ENCODE data around the gene SPON1.
A peak's percentile ranks its signal among the peaks of the same experiment; 100 is the strongest.
"Not testable (repeated sequence)": the region's sequence is repeated elsewhere in the genome, so short reads cannot be mapped to it uniquely, and the experiment has no call there.

SPON1 gene

DNA sequence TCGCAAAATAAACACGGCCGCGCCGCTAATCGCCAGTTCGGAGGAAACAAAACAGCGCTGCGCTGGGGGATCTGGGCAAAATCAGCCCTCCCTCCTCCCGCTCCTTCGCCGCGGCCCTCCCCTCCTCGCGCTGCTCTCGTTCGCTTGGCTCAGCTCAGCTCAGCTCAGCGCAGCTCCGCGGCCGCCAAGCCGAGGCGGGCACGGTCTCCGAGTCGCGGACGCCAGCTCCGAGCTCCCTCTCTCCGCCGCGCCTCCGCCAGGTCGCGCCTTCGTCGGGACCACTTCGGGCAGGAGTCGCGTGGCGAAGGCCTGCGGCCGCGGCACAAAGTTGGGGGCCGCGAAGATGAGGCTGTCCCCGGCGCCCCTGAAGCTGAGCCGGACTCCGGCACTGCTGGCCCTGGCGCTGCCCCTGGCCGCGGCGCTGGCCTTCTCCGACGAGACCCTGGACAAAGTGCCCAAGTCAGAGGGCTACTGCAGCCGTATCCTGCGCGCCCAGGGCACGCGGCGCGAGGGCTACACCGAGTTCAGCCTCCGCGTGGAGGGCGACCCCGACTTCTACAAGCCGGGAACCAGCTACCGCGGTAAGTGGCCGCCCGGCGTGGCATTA lies at the start of gene SPON1:
Gene SPON1 (plus strand): TSS at position 162 of the 607 bp plus-strand sequence. CDS start 182 bp downstream, at position 344.
- peak; percentile 14 for DNase-seq

- DNase-seq = no peak
These were observed 45.3 kb upstream of the SPON1 start for GRCh38 chr11:13917264-13917663.

GRCh38 chr11:13917904-13918303 lies 44.6 kb upstream of the SPON1 start:
- DNase-seq = no peak

DNA sequence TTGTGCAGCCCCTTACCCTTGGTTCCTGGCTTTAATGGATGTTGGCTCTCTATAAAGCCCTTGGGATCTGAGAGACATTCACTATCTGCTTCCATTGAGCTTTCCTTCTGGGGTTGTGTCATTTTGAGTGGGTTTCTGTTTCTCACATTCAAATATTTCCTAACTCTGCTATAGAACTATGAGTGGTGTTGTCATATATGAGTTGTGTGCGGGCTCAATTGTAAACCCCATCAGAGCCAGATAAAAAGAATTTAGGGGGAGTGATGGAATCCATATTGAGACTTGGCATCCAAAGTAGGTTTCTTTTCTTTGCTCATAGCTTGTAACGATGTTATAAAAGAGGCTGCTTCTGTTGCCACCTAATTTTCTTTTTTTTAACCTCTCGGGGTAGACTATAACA lies 41.8 kb upstream of the SPON1 start:
- DNase-seq = no peak

GRCh38 chr11:13921545-13921944 lies 41.0 kb upstream of the SPON1 start:
- no peak for DNase-seq

DNA sequence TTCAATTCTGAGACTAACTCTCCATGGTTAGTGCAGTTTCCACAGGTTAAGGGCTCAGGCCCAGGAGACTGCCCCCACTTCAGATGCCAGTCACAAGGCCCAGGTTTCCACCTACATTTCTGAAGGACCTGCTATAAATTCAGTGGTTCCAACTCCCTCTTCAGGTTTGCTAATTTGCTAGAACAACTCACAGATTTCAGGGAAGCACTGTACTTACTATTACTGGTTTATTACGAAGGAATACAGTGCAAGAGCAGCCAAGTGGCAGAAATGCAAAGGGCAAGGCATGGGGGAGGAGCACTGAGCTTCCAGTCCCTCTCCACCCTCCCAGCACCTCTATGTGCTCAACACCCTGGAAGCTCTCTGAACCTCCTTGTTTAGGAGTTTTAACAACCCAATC lies 39.3 kb upstream of the SPON1 start:
- no peak for DNase-seq

GRCh38 chr11:13923716-13924650 lies 38.5 kb upstream of the SPON1 start:
- peak; percentile 13 for DNase-seq

- no peak for DNase-seq
These were observed 37.7 kb upstream of the SPON1 start for GRCh38 chr11:13924801-13925327.

- not testable (repeated sequence) for DNase-seq
These were observed 36.2 kb upstream of the SPON1 start for GRCh38 chr11:13926366-13926765.

DNA sequence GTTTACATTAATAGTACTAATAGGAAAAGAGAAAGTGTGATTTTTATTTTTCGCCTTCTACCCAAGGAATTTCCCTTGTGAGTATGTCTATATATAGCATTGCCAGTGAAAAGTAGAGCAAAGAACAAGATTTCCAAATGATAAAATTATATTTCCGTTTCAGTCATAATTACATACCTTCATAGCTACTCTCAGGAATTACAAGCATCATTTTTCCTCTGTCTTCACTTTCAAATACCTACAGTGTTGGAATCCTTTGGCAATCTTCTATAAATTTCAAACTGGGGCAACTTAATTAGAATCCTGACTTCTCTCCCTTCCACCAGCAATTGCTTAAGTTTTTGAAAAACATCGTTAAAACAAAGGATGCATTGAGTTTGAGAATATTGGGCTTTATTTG lies 35.5 kb upstream of the SPON1 start:
- no peak for DNase-seq

GRCh38 chr11:13927481-13927880 lies 35.0 kb upstream of the SPON1 start:
- no peak for DNase-seq

- DNase-seq = no peak
These were observed 33.8 kb upstream of the SPON1 start for GRCh38 chr11:13928566-13929251.

DNA sequence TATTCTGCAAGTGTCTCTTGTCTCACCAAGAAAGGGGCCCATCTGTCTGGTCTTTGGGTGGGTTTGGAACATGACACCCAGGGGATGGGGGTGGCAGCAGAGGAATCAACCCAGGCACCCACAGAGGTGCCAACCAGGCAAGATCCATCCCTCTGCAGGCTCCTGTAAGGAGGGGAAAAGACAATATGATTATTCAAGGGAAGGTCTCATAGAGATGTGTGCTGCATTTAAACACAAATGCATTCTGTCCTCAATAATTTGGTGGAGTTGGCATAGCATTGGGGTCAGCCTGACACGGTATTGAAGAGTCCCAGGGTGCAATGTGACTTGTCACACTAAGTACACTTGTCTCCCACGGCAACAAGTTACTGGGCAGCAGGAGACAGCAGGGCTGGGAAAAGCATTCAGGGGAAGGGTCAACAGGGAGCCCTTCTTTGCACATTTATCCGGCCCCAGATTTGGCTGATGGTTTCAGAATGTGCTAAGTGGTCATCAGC lies 33.1 kb upstream of the SPON1 start:
- DNase-seq = no peak

GRCh38 chr11:13931356-13931755 lies 31.2 kb upstream of the SPON1 start:
- DNase-seq = no peak

DNA sequence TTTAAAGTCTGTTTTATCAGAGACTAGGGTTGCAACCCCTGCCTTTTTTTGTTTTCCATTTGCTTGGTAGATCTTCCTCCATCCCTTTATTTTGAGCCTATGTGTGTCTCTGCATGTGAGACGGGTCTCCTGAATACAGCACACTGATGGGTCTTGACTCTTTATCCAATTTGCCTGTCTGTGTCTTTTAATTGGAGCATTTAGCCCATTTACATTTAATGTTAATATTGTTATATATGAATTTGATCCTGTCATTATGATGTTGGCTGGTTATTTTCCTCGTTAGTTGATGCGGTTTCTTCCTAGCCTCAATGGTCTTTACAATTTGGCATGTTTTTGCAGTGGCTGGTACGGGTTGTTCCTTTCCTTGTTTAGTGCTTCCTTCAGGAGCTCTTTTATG lies 25.4 kb upstream of the SPON1 start:
- not testable (repeated sequence) for DNase-seq

DNA sequence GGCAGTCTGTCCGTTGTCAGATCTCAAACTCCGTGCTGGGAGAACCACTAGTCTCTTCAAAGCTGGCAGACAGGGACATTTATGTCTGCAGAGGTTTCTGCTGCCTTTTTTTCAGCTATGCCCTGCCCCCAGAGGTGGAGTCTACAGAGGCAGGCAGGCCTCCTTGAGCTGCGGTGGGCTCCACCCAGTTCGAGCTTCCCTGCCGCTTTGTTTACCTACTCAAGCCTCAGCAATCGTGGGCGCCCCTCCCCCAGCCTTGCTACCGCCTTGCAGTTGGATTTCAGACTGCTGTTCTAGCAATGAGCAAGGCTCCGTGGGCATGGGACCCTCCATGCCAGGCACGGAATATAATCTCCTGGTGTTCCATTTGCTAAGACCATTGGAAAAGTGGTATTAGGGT lies 23.7 kb upstream of the SPON1 start:
- DNase-seq = not testable (repeated sequence)

DNA sequence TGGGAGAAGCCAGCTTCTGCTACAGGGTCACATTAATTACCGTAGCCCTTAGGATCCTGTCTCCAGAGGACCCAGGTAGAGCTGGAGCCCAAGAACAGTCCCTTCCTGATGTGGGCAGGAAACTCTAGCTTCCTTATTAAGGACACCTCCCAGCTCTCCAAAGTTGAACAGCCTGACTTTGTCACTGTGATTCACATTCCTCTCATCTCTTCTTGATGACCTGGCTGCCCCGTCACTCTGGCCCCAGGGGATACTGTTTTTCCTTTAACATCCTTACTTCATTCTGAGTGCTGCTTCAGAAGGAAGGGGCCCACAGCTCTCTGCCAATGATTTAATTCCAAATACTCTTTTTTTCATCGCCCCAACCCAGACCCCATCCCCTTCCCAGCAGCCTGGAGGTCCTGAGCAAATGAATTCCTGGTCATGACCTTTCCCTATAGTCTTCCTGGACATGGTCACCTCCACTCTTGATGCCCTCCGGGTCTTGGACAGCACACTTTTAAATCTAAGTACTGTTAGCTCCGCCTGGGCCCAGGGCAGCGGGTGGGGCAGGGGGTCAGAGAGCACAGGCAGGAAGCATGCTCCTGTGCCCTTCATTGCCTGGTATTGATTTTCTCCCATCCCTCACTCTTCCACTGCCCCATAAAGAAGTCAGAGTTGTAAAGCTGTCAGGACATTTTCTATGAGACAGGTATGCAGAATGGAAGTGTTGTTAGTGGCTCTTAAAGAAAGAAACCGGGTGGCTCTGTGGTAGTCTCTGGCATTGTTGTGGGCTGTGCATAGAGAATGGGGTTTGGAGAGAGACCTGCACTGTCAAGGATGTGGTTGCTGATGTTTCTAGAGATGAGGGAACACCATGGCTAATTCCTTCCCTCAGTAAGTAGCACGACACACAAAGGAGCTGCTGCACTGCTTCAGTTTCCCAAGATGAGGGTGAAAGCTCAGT lies 22.3 kb upstream of the SPON1 start:
- DNase-seq = no peak

DNA sequence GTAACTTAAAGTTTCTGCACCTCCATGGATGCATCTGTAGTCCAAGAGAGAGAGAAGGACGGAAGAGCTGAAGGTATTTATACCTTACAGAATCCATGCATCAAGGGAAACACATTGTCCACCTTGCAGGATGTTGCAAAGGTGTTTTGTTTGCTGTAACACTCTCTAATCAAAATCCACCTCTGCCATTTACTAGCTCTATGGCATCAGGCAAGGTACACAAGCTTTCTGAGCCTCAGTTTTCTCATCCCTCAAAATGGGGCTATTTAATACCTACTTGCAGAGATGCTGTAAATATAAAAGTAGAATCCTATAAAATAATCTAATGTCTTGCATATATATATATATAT lies 21.6 kb upstream of the SPON1 start:
- DNase-seq = no peak

DNA sequence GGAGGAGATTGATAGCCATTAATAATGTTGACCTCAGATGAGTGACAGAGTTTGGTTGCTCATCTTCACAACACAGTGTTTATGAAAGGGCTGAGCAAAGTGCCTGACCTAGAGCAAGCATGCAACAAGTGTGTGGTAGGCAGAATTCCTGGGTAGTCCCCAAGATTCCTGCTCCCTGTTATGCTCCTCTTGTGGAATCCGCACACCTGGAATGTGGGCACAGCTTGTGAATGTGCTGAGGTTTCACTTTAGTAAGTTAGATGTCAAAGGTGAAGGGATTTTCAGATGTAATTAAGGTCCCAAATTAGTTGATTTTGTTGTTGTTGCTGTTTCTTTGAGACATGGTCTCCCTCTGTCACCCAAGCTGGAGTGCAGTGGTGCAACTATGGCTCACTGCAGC lies 20.7 kb upstream of the SPON1 start:
- DNase-seq = no peak

GRCh38 chr11:13942378-13942777 lies 20.1 kb upstream of the SPON1 start:
- DNase-seq = no peak

- no peak for DNase-seq
These were observed 19.5 kb upstream of the SPON1 start for GRCh38 chr11:13942971-13943381.

- DNase-seq = no peak
These were observed 18.5 kb upstream of the SPON1 start for GRCh38 chr11:13944016-13944415.

Measured in activated CD4-positive, alpha-beta T cell treated with anti-CD3 and anti-CD28 coated beads, Interleukin-2, Interleukin-6, amounts not matched to agents 100 ng/mL and 50 ng/mL, durations not matched to agents 16 hours and 8 hours (primary cell).